ENCODE measurements around the gene KRTAP5-3.

The KRTAP5-3 gene

GRCh38 chr11:1572197-1573076 is 35.8 kb downstream of the KRTAP5-3 start, which contains the start of gene DUSP8:
DUSP8 (minus strand) TSS chr11:1572271; CDS start chr11:1565826, 6,445 bp downstream.
- Histone ChIP-seq H3K4me1 (ENCODE audit: control insufficient read depth, insufficient read depth, low read length) (no peaks in the 10 kb centered on the region; the same call in 1 of the 2 replicates), H3K36me3 (ENCODE audit: control insufficient read depth in 2 of 2, insufficient read depth in 1 of 2, low read length in 2 of 2) (peaks cover 0 to 6% of the 10 kb centered on the region in 2 experiments; a peak in 1 of 3 replicates), H3K27ac (ENCODE audit: extremely low read depth, low read depth, low read length) (peak within 1 kb of the TSS; percentile 53; the same call in 1 of the 2 replicates), H3K4me3 (ENCODE audit: low read depth, low read length) (peak within 1 kb of the TSS; percentile 75), H3K9me3 (ENCODE audit: control insufficient read depth, insufficient read depth, low read depth, low read length) (no peaks in the 10 kb centered on the region)
- CTCF ChIA-PET, result interaction anchor here (3.4 kb wide), 1 partner anchor 26 kb away, joined by 138 read pairs; no protein-coding TSS in a partner anchor
- POLR2A ChIA-PET, result interaction anchor here (2.7 kb wide), 1 partner anchor 26 kb away, joined by 24 read pairs; no protein-coding TSS in a partner anchor
- TF ChIP-seq ZNF621 (tag by site-specific recombination; IDR thresholded peaks at IDR 0.05) (no peak), ZNF830 (tag by site-specific recombination; IDR thresholded peaks at IDR 0.05; ENCODE audit: low read depth) (no peak), ZNF555 (tag by site-specific recombination; conservative IDR thresholded peaks at IDR 0.05) (no peak), ATF2 (tag by site-specific recombination; IDR thresholded peaks at IDR 0.05; ENCODE audit: low read depth) (peak; percentile 93), ZNF133 (tag by site-specific recombination; IDR thresholded peaks at IDR 0.05) (no peak), ZBTB8A (tag by site-specific recombination; IDR thresholded peaks at IDR 0.05) (no peak), ZNF112 (tag by site-specific recombination; IDR thresholded peaks at IDR 0.05) (no peak), ZNF792 (tag by site-specific recombination; IDR thresholded peaks at IDR 0.05) (no peak), ZNF341 (tag by site-specific recombination; IDR thresholded peaks at IDR 0.05; ENCODE audit: low read depth) (peak; percentile 41), ZNF596 (tag by site-specific recombination; IDR thresholded peaks at IDR 0.05) (no peak), KLF1 (tag by site-specific recombination; IDR thresholded peaks at IDR 0.05) (0 out of 2 replicates have a peak, but pooled peaks have one; percentile 13), ZNF202 (tag by site-specific recombination; IDR thresholded peaks at IDR 0.05; ENCODE audit: borderline replicate concordance) (no peak), ZNF629 (tag by site-specific recombination; IDR thresholded peaks at IDR 0.05) (peak; percentile 58), HOXA7 (CRISPR knock-in tag; IDR thresholded peaks at IDR 0.05; ENCODE audit: borderline replicate concordance) (no peak), ZNF184 (tag by site-specific recombination; IDR thresholded peaks at IDR 0.05) (no peak), SALL2 (tag by site-specific recombination; IDR thresholded peaks at IDR 0.05; ENCODE audit: borderline replicate concordance) (no peak), OVOL3 (tag by site-specific recombination; IDR thresholded peaks at IDR 0.05) (no peak), ZNF664 (tag by site-specific recombination; IDR thresholded peaks at IDR 0.05) (no peak), ZNF16 (tag by site-specific recombination; IDR thresholded peaks at IDR 0.05; ENCODE audit: low read depth) (no peak), INSM2 (tag by site-specific recombination; IDR thresholded peaks at IDR 0.05) (no peak), PRDM6 (tag by site-specific recombination; IDR thresholded peaks at IDR 0.05) (no peak), ZNF654 (tag by site-specific recombination; IDR thresholded peaks at IDR 0.05; ENCODE audit: low read depth) (no peak), ZBTB49 (tag by site-specific recombination; IDR thresholded peaks at IDR 0.05; ENCODE audit: low read depth) (no peak)
- TF ChIP-seq, protein P1, sequence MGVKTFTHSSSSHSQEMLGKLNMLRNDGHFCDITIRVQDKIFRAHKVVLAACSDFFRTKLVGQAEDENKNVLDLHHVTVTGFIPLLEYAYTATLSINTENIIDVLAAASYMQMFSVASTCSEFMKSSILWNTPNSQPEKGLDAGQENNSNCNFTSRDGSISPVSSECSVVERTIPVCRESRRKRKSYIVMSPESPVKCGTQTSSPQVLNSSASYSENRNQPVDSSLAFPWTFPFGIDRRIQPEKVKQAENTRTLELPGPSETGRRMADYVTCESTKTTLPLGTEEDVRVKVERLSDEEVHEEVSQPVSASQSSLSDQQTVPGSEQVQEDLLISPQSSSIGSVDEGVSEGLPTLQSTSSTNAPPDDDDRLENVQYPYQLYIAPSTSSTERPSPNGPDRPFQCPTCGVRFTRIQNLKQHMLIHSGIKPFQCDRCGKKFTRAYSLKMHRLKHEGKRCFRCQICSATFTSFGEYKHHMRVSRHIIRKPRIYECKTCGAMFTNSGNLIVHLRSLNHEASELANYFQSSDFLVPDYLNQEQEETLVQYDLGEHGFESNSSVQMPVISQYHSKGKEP (tag by site-specific recombination; IDR thresholded peaks at IDR 0.05), result no peak
- TF ChIP-seq, protein P2, sequence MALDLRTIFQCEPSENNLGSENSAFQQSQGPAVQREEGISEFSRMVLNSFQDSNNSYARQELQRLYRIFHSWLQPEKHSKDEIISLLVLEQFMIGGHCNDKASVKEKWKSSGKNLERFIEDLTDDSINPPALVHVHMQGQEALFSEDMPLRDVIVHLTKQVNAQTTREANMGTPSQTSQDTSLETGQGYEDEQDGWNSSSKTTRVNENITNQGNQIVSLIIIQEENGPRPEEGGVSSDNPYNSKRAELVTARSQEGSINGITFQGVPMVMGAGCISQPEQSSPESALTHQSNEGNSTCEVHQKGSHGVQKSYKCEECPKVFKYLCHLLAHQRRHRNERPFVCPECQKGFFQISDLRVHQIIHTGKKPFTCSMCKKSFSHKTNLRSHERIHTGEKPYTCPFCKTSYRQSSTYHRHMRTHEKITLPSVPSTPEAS (tag by site-specific recombination; IDR thresholded peaks at IDR 0.05), result no peak

Data from HEK293 (cell line).